Vagina (tissue), 2 donors: ENCODE results near the gene ZNF503. TPM values are rescaled to one million over a fixed set of nuclear protein-coding genes. Genes with fewer than 3 reads are reported as not detected.

ENCODE experiments used
- DNase-seq, 2 donors: peaks; one replicate each; pipeline ENCODE4 v3.0.0-alpha.2; 2017; ENCODE audit errors: extremely low spot score in 2 of 2
- H3K27ac ChIP-seq: fragments of 200-600 bp; sonication (generic); one replicate; pipeline ENCODE4 v1.5.1; 2019
- H3K27me3 ChIP-seq: fragments of 200-600 bp; sonication (generic); one replicate; pipeline ENCODE4 v1.5.1; 2019
- H3K36me3 ChIP-seq, 2 donors: fragments of 200-600 bp; sonication (generic); one replicate each; pipeline ENCODE4 v1.5.1; 2017 to 2019
- H3K4me1 ChIP-seq: fragments of 200-600 bp; sonication (generic); one replicate; pipeline ENCODE4 v1.5.1; 2019
- H3K4me3 ChIP-seq, 2 donors: fragments of 200-600 bp; sonication (generic); 1 replicate in 1 of 2; 2 replicates in 1 of 2; pipeline ENCODE4 v1.5.1; 2016 to 2019
- H3K9me3 ChIP-seq: fragments of 200-600 bp; sonication (generic); one replicate; pipeline ENCODE4 v1.5.1; 2019
- POLR2A ChIP-seq, 2 donors: fragments of 450-650 bp; IDR thresholded peaks; one replicate each; pipeline ENCODE4 v1.6.1; 2017; ENCODE audit warnings: antibody characterized with exemption in 2 of 2, mild to moderate bottlenecking in 2 of 2, moderate library complexity in 2 of 2
- POLR2AphosphoS5 ChIP-seq, 2 donors: sonication (generic); formaldehyde crosslinking; IDR thresholded peaks; one replicate each; pipeline ENCODE4 v1.9.0; 2017; ENCODE audit warnings: antibody characterized with exemption in 2 of 2, mild to moderate bottlenecking in 2 of 2, low read depth in 1 of 2; ENCODE audit not compliant: insufficient read depth in 1 of 2
- intact Hi-C: fragments of 100-400 bp; cut with DNase I; formaldehyde crosslinking; loops from one replicate; pipeline ENCODE4 v1.15.1; 2023
- total RNA-seq: library from RNA; depleted of rRNA; stranded (reverse); fragments of >200 nt; gene quantifications from one replicate; pipeline ENCODE4 v1.2.3, GENCODE V29; 2016
- TF ChIP-seq, protein P1 (sequence below), 3 experiments: fragments of 450-650 bp in 2 of 3; fragments of 200-600 bp in 1 of 3; sonication (generic) in 1 of 3; IDR thresholded peaks; one replicate each; pipeline ENCODE4 v1.5.1; 2017 to 2019; ENCODE audit warnings: antibody characterized with exemption in 3 of 3, mild to moderate bottlenecking in 2 of 3, moderate library complexity in 2 of 3

The ZNF503 gene
- total RNA-seq, 1 donor from 2014 or later, result 24.6 TPM

DNA sequence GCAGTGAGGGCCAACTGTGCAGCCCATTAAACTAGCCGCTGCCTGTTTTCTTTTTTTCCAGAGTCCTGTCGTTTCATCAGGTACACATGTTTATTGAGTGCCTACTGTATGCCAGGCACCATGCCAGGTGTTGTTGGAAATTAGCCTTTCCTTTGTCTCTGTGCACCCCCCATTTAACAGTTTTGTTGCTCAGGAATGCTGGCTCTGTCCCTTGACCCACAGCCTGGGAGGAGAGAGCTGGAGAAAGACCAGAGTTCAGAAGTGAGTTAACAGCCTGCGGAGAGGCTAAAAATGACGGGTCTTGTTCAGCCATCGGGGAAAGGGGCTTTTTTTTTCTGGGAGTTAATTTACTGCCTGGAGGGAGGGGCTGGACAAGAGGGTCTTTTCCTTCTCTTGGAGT, 31.2 kb upstream of the ZNF503 start:
- Histone ChIP-seq H3K27ac (no peak overlapping the region), H3K27me3 (no peaks in the 10 kb centered on the region), H3K36me3 (no peaks in the 10 kb centered on the region), H3K4me1 (peaks cover 37% of the 10 kb centered on the region), H3K4me3 (no peak overlapping the region), H3K9me3 (no peaks in the 10 kb centered on the region)
- intact Hi-C loops, result no loop called here
- TF ChIP-seq POLR2A (IDR thresholded peaks at IDR 0.05), result no peak
- TF ChIP-seq, protein P1, sequence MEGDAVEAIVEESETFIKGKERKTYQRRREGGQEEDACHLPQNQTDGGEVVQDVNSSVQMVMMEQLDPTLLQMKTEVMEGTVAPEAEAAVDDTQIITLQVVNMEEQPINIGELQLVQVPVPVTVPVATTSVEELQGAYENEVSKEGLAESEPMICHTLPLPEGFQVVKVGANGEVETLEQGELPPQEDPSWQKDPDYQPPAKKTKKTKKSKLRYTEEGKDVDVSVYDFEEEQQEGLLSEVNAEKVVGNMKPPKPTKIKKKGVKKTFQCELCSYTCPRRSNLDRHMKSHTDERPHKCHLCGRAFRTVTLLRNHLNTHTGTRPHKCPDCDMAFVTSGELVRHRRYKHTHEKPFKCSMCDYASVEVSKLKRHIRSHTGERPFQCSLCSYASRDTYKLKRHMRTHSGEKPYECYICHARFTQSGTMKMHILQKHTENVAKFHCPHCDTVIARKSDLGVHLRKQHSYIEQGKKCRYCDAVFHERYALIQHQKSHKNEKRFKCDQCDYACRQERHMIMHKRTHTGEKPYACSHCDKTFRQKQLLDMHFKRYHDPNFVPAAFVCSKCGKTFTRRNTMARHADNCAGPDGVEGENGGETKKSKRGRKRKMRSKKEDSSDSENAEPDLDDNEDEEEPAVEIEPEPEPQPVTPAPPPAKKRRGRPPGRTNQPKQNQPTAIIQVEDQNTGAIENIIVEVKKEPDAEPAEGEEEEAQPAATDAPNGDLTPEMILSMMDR (IDR thresholded peaks at IDR 0.05), result no peak
- TF ChIP-seq POLR2AphosphoS5 (IDR thresholded peaks at IDR 0.05; ENCODE audit: insufficient read depth in 1 of 2, low read depth in 1 of 2), result no peak
- no peak for DNase-seq

DNA sequence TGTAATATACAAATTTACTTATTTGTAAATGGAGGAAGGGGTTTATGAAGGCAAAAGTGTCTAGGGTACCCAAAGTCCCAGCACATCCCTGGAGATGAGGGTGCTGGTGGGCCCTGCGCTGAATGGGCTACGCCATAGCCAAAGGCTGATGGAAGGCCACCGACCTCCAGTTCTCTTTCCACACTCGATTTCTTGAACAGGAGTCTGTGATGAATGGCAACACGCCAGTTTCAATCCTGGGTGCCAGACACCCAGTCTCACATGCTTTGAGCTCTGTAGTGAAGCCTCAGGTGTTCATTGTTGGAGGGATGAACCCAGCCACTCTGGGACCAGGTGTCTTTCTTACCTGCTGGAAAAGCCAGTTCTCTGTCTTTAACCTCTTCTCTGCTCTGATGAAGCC, 30.6 kb upstream of the ZNF503 start:
- peak overlapping the region in 1 of 2 donors; percentile 54 for H3K4me3 ChIP-seq
- DNase-seq, result no peak
- no peak overlapping the region for H3K27ac ChIP-seq
- intact Hi-C loops, result no loop called here
- H3K27me3 ChIP-seq, result no peaks in the 10 kb centered on the region
- H3K9me3 ChIP-seq, result no peaks in the 10 kb centered on the region
- TF ChIP-seq POLR2A (IDR thresholded peaks at IDR 0.05) (no peak), POLR2AphosphoS5 (IDR thresholded peaks at IDR 0.05; ENCODE audit: insufficient read depth in 1 of 2, low read depth in 1 of 2) (no peak)
- TF ChIP-seq, protein P1 (IDR thresholded peaks at IDR 0.05), result no peak
- no peaks in the 10 kb centered on the region for H3K36me3 ChIP-seq
- H3K4me1 ChIP-seq, result peaks cover 43% of the 10 kb centered on the region

DNA sequence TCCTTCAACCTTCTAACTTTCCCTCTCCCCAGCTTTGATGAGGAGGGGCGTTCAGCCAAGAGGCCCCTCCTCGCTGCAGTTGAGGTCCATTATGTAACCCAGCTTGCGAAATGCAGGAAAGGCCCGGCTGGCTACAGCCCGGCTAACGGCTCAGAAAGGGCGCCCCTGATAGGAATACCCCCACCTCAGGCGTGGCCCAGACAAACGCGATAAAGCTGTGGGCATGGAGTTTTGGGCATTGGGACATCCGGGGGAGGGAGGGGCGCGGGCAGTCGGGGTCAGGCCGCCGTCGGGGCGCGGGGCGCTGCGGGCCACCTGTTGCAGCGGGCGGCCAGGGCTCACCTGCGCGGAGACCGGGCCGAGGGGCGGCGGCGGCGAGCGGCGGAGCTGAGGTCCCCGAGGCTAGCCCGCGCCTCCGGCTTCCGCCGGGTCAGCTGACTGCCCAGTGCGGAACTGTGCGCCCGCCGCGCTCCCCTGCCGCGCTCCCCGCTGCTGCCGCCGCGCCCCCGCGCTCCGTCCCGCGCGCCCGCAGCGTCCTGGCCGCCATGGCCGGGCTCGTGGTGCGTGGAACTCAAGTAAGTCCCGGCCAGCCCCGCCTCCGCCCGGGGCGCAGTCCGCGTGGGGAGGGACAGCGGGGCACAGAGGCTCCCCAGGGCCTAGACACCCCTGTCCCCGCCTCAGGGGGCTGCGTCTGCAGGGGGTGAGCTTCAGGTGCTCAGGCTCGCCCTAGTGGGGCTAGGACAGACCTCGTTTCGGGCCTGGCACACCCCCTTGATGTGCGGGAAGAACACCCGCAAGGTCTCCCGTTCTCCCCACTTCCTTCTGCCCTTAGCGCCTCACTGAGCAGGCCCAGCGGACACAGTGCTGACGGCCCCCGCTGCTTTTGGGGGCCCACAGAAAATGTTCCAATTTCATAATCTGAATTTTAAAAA, 29.9 kb upstream of the ZNF503 start, which contains the start of gene LRMDA:
Gene LRMDA, plus strand, starts transcription at position 445 of the 932 bp plus-strand sequence.
- TF ChIP-seq POLR2A (IDR thresholded peaks at IDR 0.05) (no peak), POLR2AphosphoS5 (IDR thresholded peaks at IDR 0.05; ENCODE audit: insufficient read depth in 1 of 2, low read depth in 1 of 2) (peak in 1 of 2 donors; percentile 20)
- DNase-seq, result no peak
- peak within 1 kb of the TSS; percentile 54 to 68 for H3K4me3 ChIP-seq

DNA sequence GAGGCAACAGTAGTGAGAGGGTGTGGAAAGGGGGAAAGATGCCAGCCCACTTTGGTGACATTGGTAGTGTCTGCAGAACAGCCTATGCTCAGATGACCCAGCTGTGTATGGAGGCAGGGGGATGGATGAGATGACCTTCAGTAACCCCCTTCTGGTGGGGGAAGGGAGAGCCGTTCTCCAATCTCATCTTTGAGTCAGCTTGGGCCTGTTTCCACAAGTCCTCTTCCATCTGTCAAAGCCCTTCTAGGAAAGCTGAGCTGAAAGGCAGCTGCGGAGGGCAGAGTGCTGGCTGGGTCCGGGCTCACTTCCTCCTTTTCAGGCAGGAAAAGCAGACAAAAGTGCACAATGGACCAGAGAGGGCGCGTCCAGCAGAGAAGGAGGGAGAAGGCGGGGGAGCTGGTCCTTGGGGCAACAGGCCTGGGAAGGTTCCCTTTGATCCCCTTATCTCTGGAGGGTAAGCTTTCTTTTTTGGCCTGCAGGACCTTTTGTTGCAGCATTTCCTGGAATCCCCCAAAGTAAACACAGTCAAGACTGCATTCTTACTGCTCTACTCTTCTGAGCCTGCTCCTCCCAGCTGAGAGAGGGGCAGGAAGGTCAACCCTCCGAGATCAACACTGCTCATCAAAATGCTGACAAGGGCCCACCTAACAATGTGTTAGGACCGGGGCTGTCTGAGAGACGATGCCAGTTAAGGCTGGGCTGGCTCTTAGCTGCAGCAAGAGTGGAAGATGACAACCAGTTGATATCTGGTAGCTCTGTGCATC, 28.6 kb upstream of the ZNF503 start:
- H3K4me1 ChIP-seq, result peaks cover 45% of the 10 kb centered on the region
- TF ChIP-seq, protein P1 (IDR thresholded peaks at IDR 0.05), result no peak
- TF ChIP-seq POLR2AphosphoS5 (IDR thresholded peaks at IDR 0.05; ENCODE audit: insufficient read depth in 1 of 2, low read depth in 1 of 2) (no peak), POLR2A (IDR thresholded peaks at IDR 0.05) (no peak)
- H3K9me3 ChIP-seq, result no peaks in the 10 kb centered on the region
- H3K27ac ChIP-seq, result peak overlapping the region; percentile 79
- intact Hi-C loops, result no loop called here
- no peak overlapping the region for H3K4me3 ChIP-seq
- DNase-seq, result no peak
- H3K27me3 ChIP-seq, result no peaks in the 10 kb centered on the region
- H3K36me3 ChIP-seq, result no peaks in the 10 kb centered on the region

More for the DNA sequence above, 29.9 kb upstream of the ZNF503 start, which contains the start of gene LRMDA:
- intact Hi-C loops, result no loop called here
- Histone ChIP-seq H3K9me3 (no peaks in the 10 kb centered on the region), H3K27me3 (no peaks in the 10 kb centered on the region), H3K36me3 (no peaks in the 10 kb centered on the region), H3K4me1 (peaks cover 45% of the 10 kb centered on the region), H3K27ac (peak within 1 kb of the TSS; percentile 79)

DNA sequence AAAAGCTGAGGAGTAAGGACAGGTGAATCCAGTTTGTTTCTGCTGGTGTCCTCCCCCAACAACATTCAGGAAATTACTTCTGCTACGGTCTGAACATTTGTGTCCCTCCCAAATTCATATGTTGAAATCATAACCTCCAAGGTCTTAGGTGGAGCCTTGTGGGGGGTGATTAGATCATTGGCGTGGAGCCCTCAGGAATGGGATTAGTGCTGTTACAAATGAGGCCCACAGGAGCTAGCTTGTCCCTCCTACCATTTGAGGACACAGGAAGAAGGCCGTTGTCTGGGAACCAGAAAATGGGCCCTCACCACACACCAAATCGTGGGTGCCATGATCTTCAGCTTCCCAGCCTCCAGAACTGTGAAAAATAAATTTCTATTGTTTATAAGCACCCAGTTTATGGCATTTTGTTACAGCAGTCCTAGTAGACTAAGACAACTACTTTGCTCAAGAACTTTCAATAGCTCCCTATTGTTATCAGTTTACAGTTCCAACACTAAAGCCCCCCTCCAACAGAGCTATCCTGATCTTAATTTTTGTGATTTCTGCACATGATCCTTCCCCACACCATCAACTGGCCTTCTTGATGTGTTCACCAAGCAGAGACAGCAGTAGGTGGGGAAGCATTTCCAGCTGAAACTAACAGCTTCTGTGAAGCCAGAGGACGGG, 27.7 kb upstream of the ZNF503 start:
- H3K4me3 ChIP-seq, result no peak overlapping the region
- no peaks in the 10 kb centered on the region for H3K27me3 ChIP-seq
- H3K27ac ChIP-seq, result peak overlapping the region; percentile 79
- intact Hi-C loops, result no loop called here
- H3K36me3 ChIP-seq, result no peaks in the 10 kb centered on the region
- H3K4me1 ChIP-seq, result peaks cover 45% of the 10 kb centered on the region
- H3K9me3 ChIP-seq, result no peaks in the 10 kb centered on the region
- TF ChIP-seq POLR2A (IDR thresholded peaks at IDR 0.05), result no peak
- TF ChIP-seq POLR2AphosphoS5 (IDR thresholded peaks at IDR 0.05; ENCODE audit: insufficient read depth in 1 of 2, low read depth in 1 of 2), result no peak
- TF ChIP-seq, protein P1 (IDR thresholded peaks at IDR 0.05), result no peak
- DNase-seq, result no peak
